Upper lobe of left lung (tissue), 4 donors: ENCODE data around the gene PAGE4.

ENCODE experiments used
- CTCF ChIP-seq, 6 experiments: fragments of 450-650 bp in 4 of 6; fragments of 200-600 bp in 2 of 6; sonication (generic) in 2 of 6; IDR thresholded peaks; one replicate each; pipeline ENCODE4 v1.5.1; 2016 to 2019; ENCODE audit warnings: antibody characterized with exemption in 6 of 6
- POLR2A ChIP-seq, 4 donors: fragments of 450-650 bp; IDR thresholded peaks; one replicate each; pipeline ENCODE4 v1.5.1; 2016 to 2017; ENCODE audit warnings: antibody characterized with exemption in 4 of 4, mild to moderate bottlenecking in 2 of 4
- POLR2AphosphoS5 ChIP-seq, 2 donors: sonication (generic); formaldehyde crosslinking; IDR thresholded peaks; one replicate each; pipeline ENCODE4 v1.5.1; 2017; ENCODE audit warnings: antibody characterized with exemption in 2 of 2

DNA sequence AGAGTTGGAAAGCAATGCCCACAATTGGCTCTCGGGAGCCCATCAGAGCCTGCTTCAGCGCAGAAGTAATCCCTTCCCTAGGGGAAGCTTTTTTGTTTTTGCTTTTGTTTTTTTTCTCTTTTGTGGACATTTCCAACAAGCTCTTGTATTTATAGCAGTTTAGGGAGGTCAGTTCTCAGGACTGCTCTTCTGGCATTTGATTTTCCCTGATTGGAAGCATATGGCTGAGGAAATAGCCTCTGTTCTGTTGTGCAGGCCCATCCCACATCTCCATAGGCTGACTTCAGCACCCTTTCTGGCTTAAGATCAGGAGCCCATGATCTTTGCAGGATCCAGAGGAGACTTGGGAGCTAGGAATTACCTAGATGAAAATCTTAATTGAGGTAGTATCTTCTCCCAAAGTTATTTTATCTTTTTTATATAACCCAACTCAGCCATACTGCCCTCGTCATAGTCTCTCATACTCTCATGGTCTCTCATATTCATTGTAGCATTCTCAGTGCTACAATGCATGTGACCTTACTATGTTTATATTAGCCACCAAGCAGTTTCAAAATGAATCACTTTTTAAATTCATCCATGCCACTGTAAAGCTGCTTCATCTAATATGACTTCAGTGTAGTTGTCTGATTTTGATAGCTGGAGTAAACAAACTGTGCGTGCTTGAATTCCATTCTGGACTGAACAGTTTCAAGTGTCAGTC, 16.7 kb downstream of the PAGE4 start:
- TF ChIP-seq POLR2AphosphoS5 (IDR thresholded peaks at IDR 0.05) (no peak), CTCF (IDR thresholded peaks at IDR 0.05) (no peak), POLR2A (IDR thresholded peaks at IDR 0.05) (no peak)
